MM.1S (cell line): ENCODE results near the gene CACNA1I.

Experiments used
- CTCF ChIP-seq: fragments of 300-600 bp; sonication (generic); IDR thresholded peaks from 2 replicates; pipeline ENCODE4 v1.5.1; 2016; ENCODE audit warnings: antibody characterized with exemption, low read length, mixed read lengths
- EZH2 ChIP-seq: fragments of 300-600 bp; sonication (generic); optimal IDR thresholded peaks from 2 replicates; pipeline ENCODE3; 2017; ENCODE audit warnings: low read depth, mild to moderate bottlenecking, antibody characterized with exemption, low read length, mixed read lengths
- EZH2phosphoT487 ChIP-seq: fragments of 300-600 bp; sonication (generic); IDR thresholded peaks from 2 replicates; pipeline ENCODE4 v1.6.1; 2018; ENCODE audit warnings: antibody characterized with exemption, low read length

DNA sequence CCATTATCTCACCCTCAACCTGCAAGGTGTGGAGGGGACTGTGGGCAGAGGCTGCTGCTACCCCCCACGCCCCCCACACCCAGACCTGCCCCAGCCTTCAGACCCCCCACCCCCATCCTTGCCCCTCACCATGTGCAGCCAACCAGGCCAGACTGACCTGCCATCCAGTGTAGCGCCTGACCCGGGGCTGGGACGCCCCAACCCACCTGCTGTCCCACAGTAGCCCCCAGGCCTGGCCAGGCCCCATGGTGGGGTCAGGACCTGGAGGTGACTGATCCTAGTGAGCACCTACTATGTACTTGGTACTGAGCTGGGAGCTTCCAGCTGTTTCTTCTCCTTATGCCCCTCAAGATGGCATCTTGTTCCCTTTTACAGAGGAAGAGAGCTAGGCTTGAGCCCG is 113.1 kb downstream of the CACNA1I start:
- no peak for TF ChIP-seq EZH2phosphoT487
- TF ChIP-seq CTCF = no peak
- TF ChIP-seq EZH2 = no peak
